H9 (cell line): ENCODE measurements around the gene P2RX7. TPM values are rescaled to one million over a fixed set of nuclear protein-coding genes. Genes with fewer than 3 reads are reported as not detected.

Source experiments
- DNase-seq: peaks from one replicate; pipeline ENCODE4 v3.0.0-alpha.2; 2017
- H2AFZ ChIP-seq: one replicate; pipeline ENCODE4 v1.6.1; 2013; ENCODE audit warnings: mild to moderate bottlenecking, low read length, control low read depth, moderate library complexity
- H2AK5ac ChIP-seq: 2 replicates; pipeline ENCODE4 v1.6.1; 2013; ENCODE audit warnings: low read length, control low read depth, mixed read lengths; ENCODE audit not compliant: insufficient read length
- H2BK120ac ChIP-seq: one replicate; pipeline ENCODE4 v1.6.1; 2013; ENCODE audit warnings: low read depth, mild to moderate bottlenecking, low read length, control low read depth, inconsistent platforms; ENCODE audit not compliant: poor library complexity, severe bottlenecking
- H2BK12ac ChIP-seq: 2 replicates; pipeline ENCODE4 v1.6.1; 2013; ENCODE audit warnings: low read length, control low read depth, mixed read lengths, low read depth; ENCODE audit not compliant: insufficient read length
- H2BK15ac ChIP-seq: 2 replicates; pipeline ENCODE4 v1.6.1; 2013; ENCODE audit warnings: low read depth, low read length, control low read depth
- H2BK20ac ChIP-seq: one replicate; pipeline ENCODE4 v1.6.1; 2013; ENCODE audit warnings: low read depth, mild to moderate bottlenecking, low read length, control low read depth, inconsistent platforms; ENCODE audit not compliant: poor library complexity, severe bottlenecking
- H2BK5ac ChIP-seq: 2 replicates; pipeline ENCODE4 v1.6.1; 2013; ENCODE audit warnings: low read length, control low read depth, mixed read lengths; ENCODE audit not compliant: insufficient read length
- H3K14ac ChIP-seq: 2 replicates; pipeline ENCODE4 v1.6.1; 2013; ENCODE audit warnings: low read length, control low read depth; ENCODE audit not compliant: insufficient read depth
- H3K18ac ChIP-seq: 2 replicates; pipeline ENCODE4 v1.6.1; 2013; ENCODE audit warnings: low read depth, mild to moderate bottlenecking, mixed read lengths, low read length, control low read depth; ENCODE audit not compliant: insufficient read length
- H3K23ac ChIP-seq: 2 replicates; pipeline ENCODE4 v1.6.1; 2013; ENCODE audit warnings: low read length, control low read depth, mixed read lengths, low read depth; ENCODE audit not compliant: insufficient read length
- H3K23me2 ChIP-seq: 2 replicates; pipeline ENCODE4 v1.6.1; 2013; ENCODE audit warnings: low read depth, mild to moderate bottlenecking, mixed read lengths, low read length, control low read depth; ENCODE audit not compliant: insufficient read length, poor library complexity, severe bottlenecking
- H3K27ac ChIP-seq: 2 replicates; pipeline ENCODE4 v1.5.1; 2013; ENCODE audit warnings: low read length, control low read depth, mixed read lengths, low read depth; ENCODE audit not compliant: insufficient read length
- H3K27me3 ChIP-seq: 2 replicates; pipeline ENCODE4 v1.6.1; 2013; ENCODE audit warnings: low read length, control low read depth, inconsistent platforms; ENCODE audit not compliant: insufficient read depth
- H3K4ac ChIP-seq: 2 replicates; pipeline ENCODE4 v1.6.1; 2013; ENCODE audit warnings: low read depth, mild to moderate bottlenecking, control low read depth, inconsistent platforms, low read length, moderate library complexity
- H3K4me1 ChIP-seq: 2 replicates; pipeline ENCODE4 v1.6.1; 2013; ENCODE audit warnings: low read length, control low read depth, inconsistent platforms; ENCODE audit not compliant: insufficient read depth
- H3K4me2 ChIP-seq: 2 replicates; pipeline ENCODE4 v1.6.1; 2013; ENCODE audit warnings: low read length, control low read depth, mixed read lengths; ENCODE audit not compliant: insufficient read length, insufficient read depth
- H3K56ac ChIP-seq: 2 replicates; pipeline ENCODE4 v1.6.1; 2013; ENCODE audit warnings: low read depth, mild to moderate bottlenecking, mixed read lengths, low read length, control low read depth; ENCODE audit not compliant: insufficient read length
- H3K79me1 ChIP-seq: 2 replicates; pipeline ENCODE4 v1.6.1; 2013; ENCODE audit warnings: low read depth, mild to moderate bottlenecking, moderate library complexity, low read length, control low read depth, inconsistent platforms; ENCODE audit not compliant: insufficient read depth, poor library complexity, severe bottlenecking
- H3K79me2 ChIP-seq: 2 replicates; pipeline ENCODE4 v1.6.1; 2013; ENCODE audit warnings: low read length, control low read depth, inconsistent platforms; ENCODE audit not compliant: insufficient read depth
- H3K9ac ChIP-seq: 2 replicates; pipeline ENCODE4 v1.6.1; 2013; ENCODE audit warnings: low read length, control low read depth, mixed read lengths; ENCODE audit not compliant: insufficient read length; ENCODE audit errors: extremely low read depth
- H3K9me3 ChIP-seq: one replicate; pipeline ENCODE4 v1.6.1; 2013; ENCODE audit warnings: low read depth, low read length, inconsistent platforms; ENCODE audit not compliant: control insufficient read depth
- H3T11ph ChIP-seq: one replicate; pipeline ENCODE4 v1.6.1; 2013; ENCODE audit warnings: mild to moderate bottlenecking, low read length, control low read depth, inconsistent platforms
- H4K20me1 ChIP-seq: one replicate; pipeline ENCODE4 v1.6.1; 2013; ENCODE audit not compliant: control insufficient read depth, insufficient read length, insufficient read depth
- H4K5ac ChIP-seq: 2 replicates; pipeline ENCODE4 v1.6.1; 2013; ENCODE audit warnings: low read depth, mild to moderate bottlenecking, mixed read lengths, low read length, control low read depth; ENCODE audit not compliant: insufficient read length
- H4K8ac ChIP-seq: replicated peaks from 2 replicates; pipeline ENCODE4 v1.6.1; 2013; ENCODE audit warnings: low read length, control low read depth, mixed read lengths, low read depth; ENCODE audit not compliant: insufficient read length
- H4K91ac ChIP-seq: 2 replicates; pipeline ENCODE4 v1.6.1; 2013; ENCODE audit warnings: low read depth, mild to moderate bottlenecking, moderate library complexity, mixed read lengths, low read length, control low read depth; ENCODE audit not compliant: insufficient read length
- H3K27ac Mint-ChIP-seq, 3 experiments: 2 replicates in 2 of 3; 3 replicates in 1 of 3; pipeline ENCODE4 v1.8.0; 2020 to 2021; ENCODE audit warnings: mixed read lengths in 3 of 3, mild to moderate bottlenecking in 1 of 3, moderate library complexity in 1 of 3
- H3K27me3 Mint-ChIP-seq: 2 replicates; pipeline ENCODE4 v1.8.0; 2021; ENCODE audit warnings: low read depth, mild to moderate bottlenecking, moderate library complexity, mixed read lengths
- H3K36me3 Mint-ChIP-seq, 3 experiments: 2 replicates in 2 of 3; 3 replicates in 1 of 3; pipeline ENCODE4 v1.8.0; 2020 to 2021; ENCODE audit warnings: low read depth in 3 of 3, mixed read lengths in 3 of 3; ENCODE audit not compliant: insufficient read depth in 1 of 3
- H3K4me1 Mint-ChIP-seq, 2 experiments: 2 replicates each; pipeline ENCODE4 v1.8.0; 2020; ENCODE audit warnings: mixed read lengths in 2 of 2
- H3K4me3 Mint-ChIP-seq, 2 experiments: 2 replicates in 1 of 2; 3 replicates in 1 of 2; pipeline ENCODE4 v1.8.0; 2020 to 2021; ENCODE audit warnings: mild to moderate bottlenecking in 2 of 2, mixed read lengths in 2 of 2, moderate library complexity in 1 of 2
- H3K9me3 Mint-ChIP-seq, 2 experiments: 2 replicates in 1 of 2; 3 replicates in 1 of 2; pipeline ENCODE4 v1.8.0; 2020; ENCODE audit warnings: mild to moderate bottlenecking in 2 of 2, mixed read lengths in 2 of 2, moderate library complexity in 1 of 2
- CTCF ChIP-seq: fragments of 200-600 bp; sonication (generic); conservative IDR thresholded peaks from 3 replicates; pipeline ENCODE4 v1.8.0; 2021; ENCODE audit warnings: antibody characterized with exemption, mild to moderate bottlenecking
- WGBS: extraction: QIAGEN DNeasy Blood & Tissue Kit; methylation state at CpG from one replicate; pipeline ENCODE4 v1.1.7; 2013; ENCODE audit warnings: missing lambda C conversion rate, low lambda C conversion rate, mixed read lengths; ENCODE audit not compliant: insufficient read length; ENCODE audit errors: extremely low coverage; 5-methylcytosine and 5-hydroxymethylcytosine counted together
- total RNA-seq: library from RNA; stranded (reverse); gene quantifications from 2 replicates; pipeline ENCODE4 v1.2.1, GENCODE V29; 2021

P2RX7 gene
- total RNA-seq, 1 experiment from 2014 or later = 0.09 TPM

- WGBS = no CpG with 5 or more reads among the region's 15 CpGs
- Histone ChIP-seq H2AFZ (no peak overlapping the region), H2BK5ac (no peak overlapping the region), H3K23me2 (no peaks in the 10 kb centered on the region), H2BK20ac (no peak overlapping the region), H4K5ac (no peak overlapping the region), H3K4ac (no peak overlapping the region), H3K9me3 (no peaks in the 10 kb centered on the region), H3K14ac (no peak overlapping the region), H3K79me2 (no peaks in the 10 kb centered on the region), H2AK5ac (no peak overlapping the region), H4K20me1 (no peaks in the 10 kb centered on the region), H2BK15ac (no peak overlapping the region), H3K9ac (no peak overlapping the region), H3K27me3 (no peaks in the 10 kb centered on the region), H2BK120ac (no peak overlapping the region), H3K18ac (no peak overlapping the region), H3K79me1 (no peaks in the 10 kb centered on the region), H3T11ph (no peak overlapping the region), H3K56ac (no peak overlapping the region), H2BK12ac (no peak overlapping the region), H3K4me2 (no peak overlapping the region), H3K4me1 (no peaks in the 10 kb centered on the region), H4K91ac (no peak overlapping the region), H3K27ac (no peak overlapping the region), H3K23ac (no peak overlapping the region), H4K8ac (no peak overlapping the region)
- Mint-ChIP-seq H3K36me3 (no peaks in the 10 kb centered on the region), H3K4me3 (no peak overlapping the region), H3K9me3 (no peaks in the 10 kb centered on the region), H3K27me3 (no peaks in the 10 kb centered on the region), H3K4me1 (no peaks in the 10 kb centered on the region), H3K27ac (0 out of 7 replicates have a peak overlapping the region, but pooled peaks of 1 of the 3 experiments have one; percentile 34)
- no peak for TF ChIP-seq CTCF
- peak; percentile 79 for DNase-seq
Observed at GRCh38 chr12:121184425-121184824, 51.7 kb downstream of the P2RX7 start.
